ENCODE measurements around the gene CACNA1D.

Gene CACNA1D

GRCh38 chr3:53579636-53580035 is 85.2 kb downstream of the CACNA1D start:
- no peak for DNase-seq (ENCODE audit: low spot score)

- no peak for DNase-seq (ENCODE audit: low spot score)
These were observed 87.3 kb downstream of the CACNA1D start for GRCh38 chr3:53581671-53582070.

- no peak for DNase-seq (ENCODE audit: low spot score)
These were observed 88.8 kb downstream of the CACNA1D start for GRCh38 chr3:53583161-53583690.

DNA sequence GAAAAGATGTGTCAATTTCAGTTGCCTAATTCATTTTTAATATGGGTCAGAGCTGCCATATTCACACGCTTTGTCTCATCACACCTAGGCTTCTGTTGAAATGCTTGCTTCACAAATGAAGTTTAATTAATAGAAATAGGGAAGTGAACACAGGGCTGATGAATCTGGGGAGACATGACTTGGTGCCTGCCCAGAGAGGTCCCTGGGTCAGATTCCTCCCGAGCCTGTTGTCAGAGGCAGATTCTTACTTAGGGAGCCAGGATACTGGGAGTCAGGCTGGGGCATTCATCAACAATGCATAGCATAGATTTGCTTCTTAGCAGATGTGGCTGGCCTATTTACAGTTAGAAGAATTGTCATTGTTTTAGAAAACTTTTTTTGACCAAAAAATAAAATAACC is 90.6 kb downstream of the CACNA1D start:
- DNase-seq (ENCODE audit: low spot score), result no peak

GRCh38 chr3:53585627-53586026 is 91.2 kb downstream of the CACNA1D start:
- no peak for DNase-seq (ENCODE audit: low spot score)

DNA sequence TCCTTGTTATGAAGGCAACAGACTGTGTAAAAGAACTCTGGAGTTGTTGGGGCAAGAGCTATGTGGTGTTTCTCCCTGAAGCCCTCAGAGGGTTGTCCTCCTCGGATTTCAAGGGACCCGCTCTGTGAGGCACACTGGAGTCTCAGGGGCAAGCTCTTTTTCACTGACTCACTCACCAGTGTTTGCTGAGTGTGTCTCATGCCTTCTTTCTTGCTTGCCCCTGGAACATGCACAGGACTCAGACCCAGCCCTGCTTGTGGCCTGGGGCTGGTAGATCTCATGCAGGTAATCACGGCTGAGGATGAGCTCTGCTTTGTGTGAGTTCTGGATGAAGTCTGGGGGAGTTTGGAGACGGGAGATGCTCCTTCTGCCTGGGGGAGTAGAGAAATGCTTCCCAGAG is 93.7 kb downstream of the CACNA1D start:
- no peak for DNase-seq (ENCODE audit: low spot score)

DNA sequence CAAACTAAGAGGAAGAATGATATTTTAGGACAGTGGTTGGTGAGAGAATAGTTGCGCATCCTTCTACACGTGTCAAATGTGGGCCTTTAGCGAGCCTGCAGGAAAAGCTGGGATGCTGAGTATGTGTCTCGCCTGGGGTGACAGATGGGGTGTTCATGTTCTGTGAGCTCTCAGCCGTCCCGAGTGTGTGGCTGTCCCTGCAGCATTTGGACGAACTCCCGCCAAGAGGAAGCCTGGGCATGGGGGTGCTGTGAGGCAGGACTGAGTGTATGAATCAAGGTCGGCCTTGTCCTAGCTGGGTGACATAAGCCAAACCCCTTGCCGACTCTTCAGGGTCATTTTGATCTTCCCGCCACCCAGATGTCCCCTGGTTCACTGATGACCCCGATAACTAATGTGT is 94.8 kb downstream of the CACNA1D start:
- DNase-seq (ENCODE audit: low spot score), result no peak

DNA sequence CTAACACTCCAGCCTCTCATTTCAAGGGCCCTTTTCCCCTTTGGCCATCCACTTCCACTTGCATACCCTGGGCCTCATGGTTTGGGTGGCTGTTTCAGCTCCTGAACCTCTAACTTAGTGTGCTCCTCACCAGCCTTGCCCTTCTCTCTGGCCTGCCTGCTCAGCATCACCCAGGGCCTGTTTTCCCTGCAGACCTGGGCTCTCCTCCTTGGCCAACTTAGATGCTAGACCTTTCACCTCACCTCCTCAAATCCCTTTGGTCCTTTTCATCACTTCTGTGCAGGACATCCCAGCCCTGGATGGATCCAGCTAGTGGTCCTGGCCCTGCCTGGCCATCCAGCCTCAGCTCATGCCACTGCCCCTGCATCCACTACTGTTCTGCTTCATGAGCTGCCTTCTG is 95.4 kb downstream of the CACNA1D start:
- DNase-seq (ENCODE audit: low spot score), result no peak

- DNase-seq (ENCODE audit: low spot score), result no peak
These were observed 96.2 kb downstream of the CACNA1D start for GRCh38 chr3:53590606-53591005.

- DNase-seq (ENCODE audit: low spot score), result no peak
These were observed 97.2 kb downstream of the CACNA1D start for GRCh38 chr3:53591646-53592045.

GRCh38 chr3:53592862-53593261 is 98.5 kb downstream of the CACNA1D start:
- DNase-seq (ENCODE audit: low spot score), result no peak

GRCh38 chr3:53593611-53594010 is 99.2 kb downstream of the CACNA1D start:
- no peak for DNase-seq (ENCODE audit: low spot score)

- no peak for DNase-seq (ENCODE audit: low spot score)
These were observed 99.9 kb downstream of the CACNA1D start for GRCh38 chr3:53594276-53594675.

GRCh38 chr3:53595660-53596059 is 101.2 kb downstream of the CACNA1D start:
- no peak for DNase-seq (ENCODE audit: low spot score)

GRCh38 chr3:53597136-53597915 is 102.9 kb downstream of the CACNA1D start:
- DNase-seq (ENCODE audit: low spot score), result no peak

DNA sequence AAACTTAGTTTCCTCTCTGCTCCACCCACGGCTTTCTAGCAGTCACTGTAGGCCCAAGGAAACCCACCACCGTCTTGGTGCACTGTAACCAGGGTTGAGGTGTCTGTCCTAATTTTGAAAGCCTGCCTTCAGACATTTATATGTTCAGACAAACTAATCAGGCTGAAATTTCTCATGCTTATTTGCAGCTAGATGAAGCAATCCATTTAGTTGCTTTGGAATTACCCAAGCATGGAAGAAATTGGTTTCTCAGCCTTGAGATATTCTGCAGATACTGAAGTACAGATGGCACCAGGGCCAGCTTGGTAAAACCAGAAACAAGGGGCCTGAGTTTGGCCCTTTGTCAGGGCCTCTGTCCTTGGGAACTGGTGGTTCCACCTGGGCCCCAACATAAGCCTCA is 105.4 kb downstream of the CACNA1D start:
- DNase-seq (ENCODE audit: low spot score), result no peak

- no peak for DNase-seq (ENCODE audit: low spot score)
These were observed 108.5 kb downstream of the CACNA1D start for GRCh38 chr3:53602866-53603265.

DNA sequence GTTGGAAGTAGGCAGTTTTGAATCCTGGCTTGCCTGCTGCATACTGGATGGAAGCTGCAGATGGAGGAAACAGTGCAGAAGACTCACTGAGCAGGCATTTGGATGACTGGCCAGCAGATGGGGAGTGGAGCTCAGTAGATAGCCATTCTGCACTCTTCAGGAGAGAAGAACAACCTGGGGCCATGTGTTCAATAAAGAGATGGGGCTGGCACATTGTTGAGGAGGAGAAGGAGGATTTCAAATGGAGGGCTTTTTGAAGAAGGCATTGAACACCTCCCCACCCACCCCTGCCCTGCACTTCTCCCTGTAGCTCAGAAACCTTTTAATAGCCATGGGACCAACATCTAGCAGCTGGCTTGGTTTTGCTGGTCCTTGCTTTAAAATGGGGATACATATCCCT is 109.8 kb downstream of the CACNA1D start:
- DNase-seq (ENCODE audit: low spot score), result no peak

GRCh38 chr3:53606793-53607192 is 112.4 kb downstream of the CACNA1D start:
- no peak for DNase-seq (ENCODE audit: low spot score)

DNA sequence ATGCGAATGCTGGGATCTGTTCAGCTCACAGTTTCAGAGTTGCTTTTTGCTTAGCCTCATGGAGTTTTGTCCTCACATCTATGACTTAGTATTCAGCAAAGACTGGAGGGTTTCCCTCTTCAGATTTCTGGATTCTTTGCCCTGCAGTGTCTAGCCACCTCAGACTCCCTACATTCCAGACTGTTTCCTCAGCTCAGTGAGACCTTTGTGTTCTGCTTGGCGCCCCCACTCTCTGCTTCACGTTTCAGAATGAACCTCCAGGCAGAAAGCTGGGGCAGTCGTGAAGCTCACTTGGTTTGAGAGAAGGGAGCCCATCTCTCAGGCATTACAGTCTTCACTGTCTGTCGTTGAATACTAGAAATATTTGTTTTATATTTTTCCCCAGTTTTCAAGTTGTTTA is 118.1 kb downstream of the CACNA1D start:
- no peak for DNase-seq (ENCODE audit: low spot score)

GRCh38 chr3:53613125-53613524 is 118.7 kb downstream of the CACNA1D start:
- DNase-seq (ENCODE audit: low spot score), result no peak

DNA sequence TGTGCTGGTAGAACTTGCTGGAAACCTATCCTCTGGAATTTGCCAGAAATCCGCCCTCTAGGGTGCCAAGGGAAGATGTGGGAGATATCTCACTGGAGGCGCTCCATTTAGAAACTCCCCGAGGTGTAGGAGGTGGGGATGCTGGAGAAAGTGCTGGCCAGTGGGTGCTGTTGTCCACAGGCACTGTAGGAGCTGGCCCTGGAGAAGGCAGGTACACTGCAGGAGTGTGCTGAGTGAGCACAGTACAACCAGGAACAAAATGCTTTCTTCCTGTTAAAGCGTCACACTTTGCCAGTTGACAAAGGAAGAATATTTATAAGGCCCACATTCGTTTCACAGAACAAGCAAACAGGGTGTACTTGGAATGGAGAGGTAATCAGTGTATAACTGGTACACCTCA is 119.9 kb downstream of the CACNA1D start:
- DNase-seq (ENCODE audit: low spot score), result no peak

GRCh38 chr3:53616321-53616720 is 121.9 kb downstream of the CACNA1D start:
- DNase-seq (ENCODE audit: low spot score), result no peak

Data from AG08396 (cell line).